Measurements from ENCODE around the gene CIART. TPM values are rescaled to one million over a fixed set of nuclear protein-coding genes. Genes with fewer than 3 reads are reported as not detected.

The CIART gene
- total and polyA plus RNA-seq, 2 of the 8 experiments (the other 6 are each of a cell fraction or from before 2014, with no cell fraction given): 9.6 to 33.3 TPM

- Histone ChIP-seq H2AFZ (ENCODE audit: low read length) (no peak overlapping the region), H2BK5ac (ENCODE audit: low read depth, low read length) (no peak overlapping the region), H3K18ac (ENCODE audit: extremely low read depth, low read length) (no peak overlapping the region), H3K4me3 (ENCODE audit: extremely low read depth in 1 of 4, insufficient read depth in 2 of 4, low read depth in 3 of 4, low read length in 4 of 4) (no peak overlapping the region), H3K23me2 (ENCODE audit: low read depth, low read length) (no peaks in the 10 kb centered on the region), H3K27ac (ENCODE audit: low read depth, low read length) (no peak overlapping the region), H3K4me2 (ENCODE audit: insufficient read depth in 1 of 2, low read depth in 2 of 2, low read length in 2 of 2) (no peak overlapping the region), H2BK120ac (replicated peaks; ENCODE audit: low read depth, low read length) (no peak overlapping the region), H4K5ac (ENCODE audit: insufficient read length, low read depth, low read length) (no peak overlapping the region), H3K9me3 (ENCODE audit: insufficient read depth in 2 of 2, low read depth in 1 of 2, low read length in 1 of 2) (no peaks in the 10 kb centered on the region), H2AK5ac (ENCODE audit: low read depth, low read length) (no peak overlapping the region), H3K23ac (ENCODE audit: insufficient read length) (no peak overlapping the region), H3K4me1 (replicated peaks in 1 of 4; ENCODE audit: control insufficient read depth in 3 of 4, insufficient read depth in 4 of 4, low read length in 3 of 4) (no peaks in the 10 kb centered on the region; a peak in 1 of 7 replicates), H4K8ac (ENCODE audit: extremely low read depth, insufficient read depth, low read length) (no peak overlapping the region), H2BK15ac (ENCODE audit: low read length) (no peak overlapping the region), H3K4ac (replicated peaks; ENCODE audit: insufficient read length, low read depth, low read length) (no peak overlapping the region), H3K79me1 (ENCODE audit: low read depth, low read length) (no peaks in the 10 kb centered on the region), H3K27me3 (replicated peaks in 1 of 4; ENCODE audit: control insufficient read depth in 3 of 4, extremely low read depth in 1 of 4, insufficient read depth in 3 of 4, low read length in 3 of 4) (no peaks in the 10 kb centered on the region; a peak in 1 of 7 replicates), H2BK12ac (ENCODE audit: low read depth, low read length) (no peak overlapping the region), H3K79me2 (ENCODE audit: control insufficient read depth in 1 of 2, insufficient read depth in 2 of 2, low read length in 2 of 2) (peaks cover 0 to 1% of the 10 kb centered on the region in 2 experiments; a peak in 2 of 4 replicates), H3K9ac (replicated peaks in 1 of 4; ENCODE audit: extremely low read depth in 1 of 4, low read depth in 3 of 4, low read length in 3 of 4) (no peak overlapping the region), H4K91ac (replicated peaks; ENCODE audit: insufficient read length, low read length) (no peak overlapping the region), H3K36me3 (ENCODE audit: control insufficient read depth in 2 of 4, insufficient read depth in 4 of 4, low read length in 3 of 4) (peaks cover 6 to 19% (median 11%) of the 10 kb centered on the region in 4 experiments; a peak in 7 of 8 replicates), H3K14ac (ENCODE audit: insufficient read length) (no peak overlapping the region), H2BK20ac (ENCODE audit: low read length) (no peak overlapping the region), H4K20me1 (replicated peaks in 1 of 2; ENCODE audit: control insufficient read depth in 1 of 2, insufficient read depth in 2 of 2, low read length in 2 of 2) (peaks cover 0 to 2% of the 10 kb centered on the region in 2 experiments), H3K56ac (replicated peaks; ENCODE audit: insufficient read length, low read depth, low read length) (no peak overlapping the region)
- POLR2A ChIA-PET (ENCODE audit: partially characterized antibody): interaction anchor here (0.6 to 25.2 kb wide), 5 partner anchors 9 to 31 kb away, joined by 3 to 535 read pairs (median 5); partner anchors contain the start of genes APH1A, C1orf54 and CA14
- WGBS, 2 experiments (ENCODE audit: extremely low coverage in 1 of 2, insufficient coverage in 1 of 2, insufficient read length in 1 of 2, insufficient replicate concordance in 2 of 2, low coverage in 1 of 2, low lambda C conversion rate in 2 of 2, missing lambda C conversion rate in 1 of 2): 86% methylated on average over 4 of the region's 4 CpGs; no CpG with 5 or more reads in 1 of the 2 experiments
- TF ChIP-seq CTBP2 (IDR thresholded peaks at IDR 0.05; ENCODE audit: borderline replicate concordance, insufficient read depth, insufficient read length, low read length): no peak
- TF ChIP-seq EGR1 (IDR thresholded peaks at IDR 0.05; ENCODE audit: borderline replicate concordance, low read depth, low read length): no peak
- TF ChIP-seq JUND (IDR thresholded peaks at IDR 0.05; ENCODE audit: low read length): no peak
- TF ChIP-seq TBP (IDR thresholded peaks at IDR 0.05; ENCODE audit: low read depth, low read length): no peak
- no peak for TF ChIP-seq GTF2F1 (IDR thresholded peaks at IDR 0.05; ENCODE audit: borderline replicate concordance, low read depth, low read length)
- TF ChIP-seq PHF8 (conservative IDR thresholded peaks at IDR 0.05; ENCODE audit: low read depth, low read length): no peak
- TF ChIP-seq TAF7 (optimal IDR thresholded peaks at IDR 0.05; ENCODE audit: borderline replicate concordance, low read depth, low read length): no peak
- FAIRE-seq: no peak
- DNase-seq (ENCODE audit: low read depth in 1 of 2, low spot score in 2 of 2): no peak
- CTCF ChIA-PET (ENCODE audit: partially characterized antibody): interaction anchor here (0.6 to 2.6 kb wide), 2 partner anchors 33 to 209 kb away, joined by 3 to 9 read pairs; no protein-coding TSS in a partner anchor
Measured at GRCh38 chr1:150288822-150289221, 6.5 kb downstream of the CIART start.
